Measurements from ENCODE around the gene LRRC4C. TPM values are rescaled to one million over a fixed set of nuclear protein-coding genes. Genes with fewer than 3 reads are reported as not detected.

Gene LRRC4C
- polyA plus RNA-seq, 4 donors: 1.4 to 1.6 TPM; not detected in 2

DNA sequence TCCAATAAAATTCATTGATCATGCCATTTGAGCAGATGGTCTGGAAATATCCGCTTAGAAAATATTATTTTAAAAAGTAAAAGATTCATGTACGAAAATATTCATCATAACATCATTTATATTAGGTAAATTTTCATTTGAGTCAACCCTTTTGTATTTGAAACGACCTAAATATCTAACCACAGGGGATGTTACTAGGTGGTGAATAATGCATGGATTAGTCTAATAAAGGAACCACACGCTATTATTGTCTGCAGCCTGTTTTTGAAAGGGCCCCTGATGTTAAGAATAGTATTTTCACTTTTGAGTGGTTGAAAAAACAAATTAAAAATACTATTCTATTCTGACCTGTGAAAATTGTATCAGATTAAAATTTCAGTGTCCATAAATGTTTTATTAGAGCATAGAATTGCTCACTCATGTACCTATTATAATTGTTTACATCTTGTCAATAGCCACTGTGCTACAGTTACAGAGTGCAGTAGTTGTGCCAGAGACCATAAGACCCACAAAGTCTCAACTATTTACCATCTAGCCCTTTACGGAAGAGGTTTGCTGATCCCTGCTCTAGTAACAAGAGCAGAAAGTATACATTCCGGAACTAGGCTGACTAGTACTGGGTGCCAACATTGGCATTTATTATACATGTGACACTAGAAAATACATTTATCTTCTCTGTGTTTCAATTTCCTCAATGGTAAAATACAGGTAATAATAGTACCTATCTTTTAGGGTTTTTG lies 176.1 kb downstream of the LRRC4C start:
- no peaks in the 10 kb centered on the region for H3K4me1 ChIP-seq (ENCODE audit: control insufficient read depth in 3 of 3, insufficient read depth in 2 of 3, low read depth in 1 of 3, low read length in 2 of 3)
- H3K4me3 ChIP-seq (ENCODE audit: low read depth in 1 of 3, low read length in 3 of 3): no peak overlapping the region
- FAIRE-seq (no peak), DNase-seq (no peak)
- no peak overlapping the region for H3K27ac ChIP-seq (ENCODE audit: low read depth in 1 of 3, low read length in 2 of 3)
- 69 to 75% (median 70%) methylated on average over 6 of the region's 6 CpGs for WGBS, 3 donors
- H3K36me3 ChIP-seq (ENCODE audit: control insufficient read depth in 3 of 3, insufficient read depth in 2 of 3, low read depth in 1 of 3, low read length in 3 of 3): no peaks in the 10 kb centered on the region
- H3K9me3 ChIP-seq (ENCODE audit: control insufficient read depth in 2 of 2, insufficient read depth in 1 of 2, low read depth in 1 of 2, low read length in 1 of 2): no peaks in the 10 kb centered on the region
- no peaks in the 10 kb centered on the region for H3K27me3 ChIP-seq (ENCODE audit: control insufficient read depth in 3 of 3, insufficient read depth in 3 of 3, low read length in 3 of 3)

DNA sequence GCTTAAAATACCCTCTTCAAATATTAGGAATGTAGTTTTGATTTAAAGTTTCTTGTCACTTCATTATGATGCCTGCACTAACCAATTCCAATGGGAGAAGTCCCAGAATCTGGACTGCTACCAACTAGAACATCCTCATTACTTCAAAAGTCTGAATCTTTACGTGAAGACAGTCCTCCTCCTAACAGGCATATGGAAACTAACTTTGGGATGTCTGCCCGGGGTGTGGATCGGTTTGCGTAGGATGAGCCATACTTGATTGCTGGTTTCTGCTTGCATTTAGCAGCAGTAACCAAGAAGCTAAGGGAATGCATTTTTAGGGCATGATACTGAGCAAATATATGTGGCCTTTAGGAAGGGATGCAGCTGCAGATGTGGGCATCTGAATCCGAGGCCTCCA lies 177.1 kb downstream of the LRRC4C start:
- Histone ChIP-seq H3K27me3 (ENCODE audit: control insufficient read depth in 3 of 3, insufficient read depth in 3 of 3, low read length in 3 of 3) (no peaks in the 10 kb centered on the region), H3K27ac (ENCODE audit: low read depth in 1 of 3, low read length in 2 of 3) (no peak overlapping the region), H3K36me3 (ENCODE audit: control insufficient read depth in 3 of 3, insufficient read depth in 2 of 3, low read depth in 1 of 3, low read length in 3 of 3) (no peaks in the 10 kb centered on the region), H3K4me3 (ENCODE audit: low read depth in 1 of 3, low read length in 3 of 3) (no peak overlapping the region), H3K9me3 (ENCODE audit: control insufficient read depth in 2 of 2, insufficient read depth in 1 of 2, low read depth in 1 of 2, low read length in 1 of 2) (no peaks in the 10 kb centered on the region), H3K4me1 (ENCODE audit: control insufficient read depth in 3 of 3, insufficient read depth in 2 of 3, low read depth in 1 of 3, low read length in 2 of 3) (no peaks in the 10 kb centered on the region)
- 80 to 90% (median 84%) methylated on average over 5 of the region's 5 CpGs for WGBS, 3 donors
- FAIRE-seq: no peak
- DNase-seq: no peak

DNA sequence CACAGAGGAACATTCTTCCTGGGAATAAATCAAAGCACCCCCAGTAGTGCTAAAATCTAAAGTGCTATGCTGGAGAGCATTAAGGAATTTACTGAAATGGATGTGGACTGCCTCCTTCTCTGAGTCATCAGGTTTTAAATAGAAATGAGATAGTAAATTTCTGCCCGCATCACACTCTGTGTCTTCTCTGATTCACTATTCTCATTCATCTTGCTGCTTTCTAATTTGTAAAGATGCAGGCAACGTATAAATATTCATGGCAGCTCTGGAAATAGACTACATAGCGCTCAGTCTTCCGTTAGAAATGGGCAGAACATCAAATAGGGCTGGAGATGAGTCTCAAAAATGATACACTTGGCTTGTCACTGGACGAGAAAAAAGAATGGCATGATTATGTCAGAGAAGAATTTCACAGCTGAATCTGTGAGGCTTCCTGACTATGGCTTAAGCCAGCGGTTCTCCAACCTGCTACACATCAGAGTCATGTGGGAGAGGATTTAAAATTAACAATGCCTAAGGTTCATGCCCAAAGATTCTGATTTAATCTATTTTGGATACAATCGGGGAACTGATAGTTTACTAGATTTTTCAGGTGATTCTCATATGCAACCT lies 178.2 kb downstream of the LRRC4C start:
- 72 to 81% (median 78%) methylated on average over 7 of the region's 7 CpGs for WGBS, 3 donors
- no peak for FAIRE-seq
- Histone ChIP-seq H3K4me3 (ENCODE audit: low read depth in 1 of 3, low read length in 3 of 3) (no peak overlapping the region), H3K27ac (ENCODE audit: low read depth in 1 of 3, low read length in 2 of 3) (no peak overlapping the region), H3K4me1 (ENCODE audit: control insufficient read depth in 3 of 3, insufficient read depth in 2 of 3, low read depth in 1 of 3, low read length in 2 of 3) (no peaks in the 10 kb centered on the region), H3K27me3 (ENCODE audit: control insufficient read depth in 3 of 3, insufficient read depth in 3 of 3, low read length in 3 of 3) (no peaks in the 10 kb centered on the region), H3K36me3 (ENCODE audit: control insufficient read depth in 3 of 3, insufficient read depth in 2 of 3, low read depth in 1 of 3, low read length in 3 of 3) (no peaks in the 10 kb centered on the region), H3K9me3 (ENCODE audit: control insufficient read depth in 2 of 2, insufficient read depth in 1 of 2, low read depth in 1 of 2, low read length in 1 of 2) (no peaks in the 10 kb centered on the region)
- DNase-seq: no peak

DNA sequence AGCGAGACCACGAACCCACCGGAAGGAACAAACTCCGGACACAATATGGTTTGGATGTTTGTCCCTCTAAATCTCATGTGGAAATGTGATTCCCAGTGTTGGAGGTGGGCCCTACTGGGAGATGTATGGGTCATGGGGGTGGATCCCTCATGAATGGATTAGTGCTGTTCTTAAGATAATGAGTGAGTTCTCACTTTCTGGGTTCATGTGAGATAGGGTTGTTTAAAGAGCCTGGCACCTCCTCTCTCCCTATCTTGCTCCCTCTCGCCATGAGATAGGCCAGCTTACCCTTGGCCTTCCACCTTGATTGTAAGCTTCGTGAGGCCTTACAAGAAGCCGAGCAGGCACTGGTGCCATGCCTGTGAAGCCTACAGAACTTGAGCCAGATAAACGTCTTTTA lies 184.6 kb downstream of the LRRC4C start:
- no peaks in the 10 kb centered on the region for H3K27me3 ChIP-seq (ENCODE audit: control insufficient read depth in 3 of 3, insufficient read depth in 3 of 3, low read length in 3 of 3)
- DNase-seq (no peak), FAIRE-seq (no peak)
- no peaks in the 10 kb centered on the region for H3K9me3 ChIP-seq (ENCODE audit: control insufficient read depth in 2 of 2, insufficient read depth in 1 of 2, low read depth in 1 of 2, low read length in 1 of 2)
- no peaks in the 10 kb centered on the region for H3K36me3 ChIP-seq (ENCODE audit: control insufficient read depth in 3 of 3, insufficient read depth in 2 of 3, low read depth in 1 of 3, low read length in 3 of 3)
- no peak overlapping the region for H3K4me3 ChIP-seq (ENCODE audit: low read depth in 1 of 3, low read length in 3 of 3)
- H3K27ac ChIP-seq (ENCODE audit: low read depth in 1 of 3, low read length in 2 of 3): no peak overlapping the region
- 81 to 86% (median 84%) methylated on average over 8 of the region's 8 CpGs for WGBS, 3 donors
- H3K4me1 ChIP-seq (ENCODE audit: control insufficient read depth in 3 of 3, insufficient read depth in 2 of 3, low read depth in 1 of 3, low read length in 2 of 3): no peaks in the 10 kb centered on the region

DNA sequence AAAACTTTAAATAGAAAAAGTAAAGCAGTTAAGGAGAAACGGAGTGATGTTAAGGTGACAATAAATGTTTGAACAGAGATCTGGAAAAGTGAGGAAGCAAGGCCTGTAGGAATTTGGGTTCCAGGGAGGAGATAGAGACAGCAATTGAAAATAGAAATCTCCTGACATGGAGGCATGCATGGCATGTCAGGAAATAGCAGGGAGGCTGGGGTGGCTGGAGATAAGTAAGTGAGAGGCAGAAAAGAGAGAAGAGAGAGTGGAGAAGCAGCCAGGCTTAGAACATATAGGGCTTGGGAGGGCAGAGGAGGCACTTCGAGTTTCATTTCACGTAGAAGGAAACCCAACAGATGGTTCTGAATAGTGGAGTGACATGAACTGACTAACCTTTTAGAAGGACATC lies 185.5 kb downstream of the LRRC4C start:
- H3K36me3 ChIP-seq (ENCODE audit: control insufficient read depth in 3 of 3, insufficient read depth in 2 of 3, low read depth in 1 of 3, low read length in 3 of 3): no peaks in the 10 kb centered on the region
- DNase-seq (no peak), FAIRE-seq (no peak)
- no peaks in the 10 kb centered on the region for H3K4me1 ChIP-seq (ENCODE audit: control insufficient read depth in 3 of 3, insufficient read depth in 2 of 3, low read depth in 1 of 3, low read length in 2 of 3)
- no peaks in the 10 kb centered on the region for H3K27me3 ChIP-seq (ENCODE audit: control insufficient read depth in 3 of 3, insufficient read depth in 3 of 3, low read length in 3 of 3)
- 80 to 85% (median 81%) methylated on average over 3 of the region's 3 CpGs for WGBS, 3 donors
- no peaks in the 10 kb centered on the region for H3K9me3 ChIP-seq (ENCODE audit: control insufficient read depth in 2 of 2, insufficient read depth in 1 of 2, low read depth in 1 of 2, low read length in 1 of 2)
- H3K4me3 ChIP-seq (ENCODE audit: low read depth in 1 of 3, low read length in 3 of 3): no peak overlapping the region
- H3K27ac ChIP-seq (ENCODE audit: low read depth in 1 of 3, low read length in 2 of 3): no peak overlapping the region

DNA sequence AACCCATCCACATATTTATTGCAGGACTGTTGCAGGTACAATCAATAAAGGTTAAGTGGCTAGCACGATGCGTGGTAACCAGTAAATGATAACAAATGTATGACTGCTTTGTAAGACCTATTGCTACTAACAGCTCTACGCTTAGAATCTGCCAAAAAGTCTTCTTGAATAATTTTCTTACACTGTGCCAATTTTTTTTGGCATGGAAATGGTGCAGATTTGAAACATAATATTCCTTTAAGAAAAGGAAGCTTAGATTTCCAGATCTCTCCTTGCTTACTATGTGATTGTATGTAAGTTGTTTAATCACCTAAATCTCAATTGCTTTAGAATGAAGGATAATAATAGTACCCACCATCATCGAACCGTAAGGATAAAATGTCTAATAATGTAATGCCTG lies 192.0 kb downstream of the LRRC4C start:
- FAIRE-seq (no peak), DNase-seq (no peak)
- H3K27me3 ChIP-seq (ENCODE audit: control insufficient read depth in 3 of 3, insufficient read depth in 3 of 3, low read length in 3 of 3): no peaks in the 10 kb centered on the region
- no peaks in the 10 kb centered on the region for H3K9me3 ChIP-seq (ENCODE audit: control insufficient read depth in 2 of 2, insufficient read depth in 1 of 2, low read depth in 1 of 2, low read length in 1 of 2)
- H3K4me3 ChIP-seq (ENCODE audit: low read depth in 1 of 3, low read length in 3 of 3): no peak overlapping the region
- H3K36me3 ChIP-seq (ENCODE audit: control insufficient read depth in 3 of 3, insufficient read depth in 2 of 3, low read depth in 1 of 3, low read length in 3 of 3): no peaks in the 10 kb centered on the region
- 40 to 52% (median 48%) methylated on average over 5 of the region's 5 CpGs for WGBS, 3 donors
- H3K4me1 ChIP-seq (ENCODE audit: control insufficient read depth in 3 of 3, insufficient read depth in 2 of 3, low read depth in 1 of 3, low read length in 2 of 3): no peaks in the 10 kb centered on the region
- no peak overlapping the region for H3K27ac ChIP-seq (ENCODE audit: low read depth in 1 of 3, low read length in 2 of 3)

DNA sequence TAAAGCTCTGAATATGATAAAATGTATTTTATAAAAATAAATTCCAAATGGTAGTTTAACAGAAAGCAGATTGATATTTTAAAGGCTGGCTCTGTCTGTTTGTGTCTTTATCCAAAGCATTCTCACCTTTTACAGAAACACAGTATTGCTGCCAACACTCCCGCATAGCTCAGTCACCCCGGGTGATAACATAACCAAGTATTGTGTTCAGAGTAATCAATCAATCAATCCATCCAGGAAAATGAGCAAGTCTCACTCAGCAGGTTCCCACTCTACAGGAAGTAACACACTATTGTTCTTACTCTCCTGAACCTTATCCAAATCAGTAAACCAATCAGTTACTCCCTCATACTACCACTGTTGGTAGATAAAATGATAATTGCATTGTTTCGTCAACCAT lies 203.4 kb downstream of the LRRC4C start:
- H3K4me3 ChIP-seq (ENCODE audit: low read depth in 1 of 3, low read length in 3 of 3): no peak overlapping the region
- 32 to 46% (median 38%) methylated on average over 3 of the region's 3 CpGs for WGBS, 3 donors

DNA sequence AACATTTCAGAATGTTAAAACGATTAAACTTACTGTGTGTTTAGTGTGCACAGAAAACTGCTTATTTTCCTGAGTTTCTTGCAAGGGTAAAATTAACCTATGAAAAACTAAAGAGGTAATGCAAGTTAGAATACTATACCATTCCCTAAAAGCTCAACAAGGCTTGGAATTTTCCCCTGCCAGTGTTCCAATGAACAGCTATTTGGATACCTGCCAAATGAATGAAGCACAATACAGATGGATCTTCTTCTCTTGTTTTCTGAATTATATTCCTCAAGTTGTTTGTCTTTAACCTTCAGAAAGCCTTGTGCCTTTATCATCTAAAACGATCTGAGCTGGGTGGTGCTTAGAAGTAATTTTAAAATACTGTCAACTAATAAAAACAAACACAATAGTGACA lies 204.5 kb downstream of the LRRC4C start:
- no peaks in the 10 kb centered on the region for H3K9me3 ChIP-seq (ENCODE audit: control insufficient read depth in 2 of 2, insufficient read depth in 1 of 2, low read depth in 1 of 2, low read length in 1 of 2)
- no peaks in the 10 kb centered on the region for H3K4me1 ChIP-seq (ENCODE audit: control insufficient read depth in 3 of 3, insufficient read depth in 2 of 3, low read depth in 1 of 3, low read length in 2 of 3)
- DNase-seq (no peak), FAIRE-seq (no peak)
- H3K4me3 ChIP-seq (ENCODE audit: low read depth in 1 of 3, low read length in 3 of 3): no peak overlapping the region
- no peak overlapping the region for H3K27ac ChIP-seq (ENCODE audit: low read depth in 1 of 3, low read length in 2 of 3)
- no peaks in the 10 kb centered on the region for H3K27me3 ChIP-seq (ENCODE audit: control insufficient read depth in 3 of 3, insufficient read depth in 3 of 3, low read length in 3 of 3)
- H3K36me3 ChIP-seq (ENCODE audit: control insufficient read depth in 3 of 3, insufficient read depth in 2 of 3, low read depth in 1 of 3, low read length in 3 of 3): no peaks in the 10 kb centered on the region
- 32 to 47% (median 42%) methylated on average over 2 of the region's 2 CpGs for WGBS, 3 donors

More for the DNA sequence above, 203.4 kb downstream of the LRRC4C start:
- no peaks in the 10 kb centered on the region for H3K36me3 ChIP-seq (ENCODE audit: control insufficient read depth in 3 of 3, insufficient read depth in 2 of 3, low read depth in 1 of 3, low read length in 3 of 3)
- H3K9me3 ChIP-seq (ENCODE audit: control insufficient read depth in 2 of 2, insufficient read depth in 1 of 2, low read depth in 1 of 2, low read length in 1 of 2): no peaks in the 10 kb centered on the region
- H3K27me3 ChIP-seq (ENCODE audit: control insufficient read depth in 3 of 3, insufficient read depth in 3 of 3, low read length in 3 of 3): no peaks in the 10 kb centered on the region
- H3K4me1 ChIP-seq (ENCODE audit: control insufficient read depth in 3 of 3, insufficient read depth in 2 of 3, low read depth in 1 of 3, low read length in 2 of 3): no peaks in the 10 kb centered on the region
- FAIRE-seq (no peak), DNase-seq (no peak)
- H3K27ac ChIP-seq (ENCODE audit: low read depth in 1 of 3, low read length in 2 of 3): no peak overlapping the region

Data from small intestine (tissue), 7 donors.